GM19455 (cell line): ENCODE data around the gene DMAC2.
A peak's percentile ranks its signal among the peaks of the same experiment; 100 is the strongest.
"Not testable (repeated sequence)": the region's sequence is repeated elsewhere in the genome, so short reads cannot be mapped to it uniquely, and the experiment has no call there.

ENCODE experiments used
- ATAC-seq: cut with Tn5 transposase; IDR thresholded peaks from one replicate; pipeline ENCODE4 v1.9.1; 2021; ENCODE audit not compliant: unreplicated experiment

DMAC2 gene

DNA sequence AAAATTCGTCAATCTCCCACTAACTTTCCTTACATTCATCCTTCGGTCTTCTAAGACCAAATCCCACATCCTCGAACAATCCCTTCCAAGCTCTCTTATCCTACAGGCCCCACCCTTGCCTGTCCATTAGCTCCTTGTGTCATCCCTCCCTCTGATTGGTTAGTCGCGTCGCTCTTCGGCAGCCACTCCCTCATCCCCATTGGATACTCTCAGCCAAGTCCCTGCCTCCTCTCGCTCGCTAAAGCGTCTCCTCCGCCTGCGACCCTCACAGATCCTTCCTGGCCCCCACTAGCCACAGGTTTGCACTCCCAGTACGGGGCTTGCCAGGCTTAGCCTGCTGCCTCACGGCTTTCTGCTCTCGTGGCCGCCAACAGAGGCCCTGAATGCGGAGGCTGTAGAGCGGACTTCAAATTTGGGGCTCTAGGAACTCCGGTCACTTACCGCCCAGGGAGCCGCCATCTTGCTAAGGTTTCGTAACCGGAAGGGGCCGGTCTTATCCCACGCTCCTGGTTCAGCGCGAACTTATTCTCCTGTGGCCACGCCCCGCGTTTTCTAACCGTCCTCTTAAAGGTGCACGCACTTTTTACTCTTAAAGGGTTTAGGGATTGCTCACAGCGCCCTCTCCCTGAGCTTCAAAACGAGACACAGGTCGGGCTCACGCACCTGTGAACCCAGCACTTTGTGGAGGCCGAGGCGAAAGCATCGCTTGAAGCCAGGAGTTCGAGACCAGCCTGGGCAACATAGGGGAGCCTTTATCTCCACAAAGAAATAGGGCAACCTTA is at the start of gene DMAC2:
TSS of gene DMAC2 (minus strand) at position 472 of the 782 bp plus-strand sequence. CDS start at position 459, 13 bp downstream.
- ATAC-seq, result peak; percentile 88

DNA sequence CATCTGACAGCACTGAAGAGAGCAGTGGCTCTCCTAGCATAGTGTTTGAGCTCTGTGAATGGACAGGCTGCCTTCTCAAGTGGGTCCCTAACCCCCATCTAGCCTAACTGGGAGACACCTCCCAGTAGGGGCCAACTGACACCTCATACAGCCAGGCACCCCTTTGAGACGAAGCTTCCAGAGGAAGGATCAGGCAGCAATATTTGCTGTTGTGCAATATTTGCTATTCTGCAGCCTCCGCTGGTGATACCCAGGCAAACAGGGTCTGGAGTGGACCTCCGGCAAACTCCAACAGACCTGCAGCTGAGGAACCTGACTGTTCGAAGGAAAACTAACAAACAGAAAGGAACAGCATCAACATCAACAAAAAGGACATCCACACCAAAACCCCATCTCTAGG is 47.2 kb upstream of the DMAC2 start:
- ATAC-seq, result not testable (repeated sequence)

DNA sequence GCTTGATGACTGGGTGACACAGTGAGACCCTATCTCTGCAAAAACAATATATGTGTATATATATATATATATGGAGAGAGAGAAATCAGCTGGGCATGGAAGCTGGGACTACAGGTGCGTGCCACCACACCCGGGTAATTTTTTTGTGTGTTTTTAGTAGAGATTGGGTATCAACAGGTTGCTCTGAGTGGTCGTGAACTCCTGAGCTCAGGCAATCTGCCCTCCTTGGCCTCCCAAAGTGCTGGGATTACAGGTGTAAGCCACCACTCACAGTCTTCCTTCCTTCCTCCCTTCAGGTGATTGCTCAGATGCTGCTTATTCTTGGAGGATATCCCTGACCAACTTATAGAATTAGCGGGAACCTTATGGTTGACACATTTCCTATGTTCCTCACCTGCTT is 45.1 kb upstream of the DMAC2 start:
- ATAC-seq, result no peak

DNA sequence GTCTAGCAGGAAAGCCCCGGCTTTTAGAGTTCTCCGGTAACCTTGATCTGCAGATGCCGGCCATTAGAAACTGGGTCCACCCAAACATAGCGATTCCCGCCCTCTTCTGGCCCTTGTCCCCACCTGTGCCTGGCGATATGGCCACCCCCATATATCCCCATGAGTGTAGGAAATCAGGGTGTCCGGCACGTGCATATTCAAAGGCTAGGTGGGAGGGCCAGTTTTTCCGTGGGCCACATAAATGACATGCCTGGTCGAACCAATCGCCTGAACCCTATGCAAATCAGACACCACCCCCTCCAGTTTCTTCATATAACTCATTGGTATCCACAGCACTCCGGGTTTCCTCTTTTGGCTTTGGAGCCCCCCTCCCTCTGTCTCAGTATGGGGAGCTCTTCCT is 40.6 kb upstream of the DMAC2 start:
- no peak for ATAC-seq

DNA sequence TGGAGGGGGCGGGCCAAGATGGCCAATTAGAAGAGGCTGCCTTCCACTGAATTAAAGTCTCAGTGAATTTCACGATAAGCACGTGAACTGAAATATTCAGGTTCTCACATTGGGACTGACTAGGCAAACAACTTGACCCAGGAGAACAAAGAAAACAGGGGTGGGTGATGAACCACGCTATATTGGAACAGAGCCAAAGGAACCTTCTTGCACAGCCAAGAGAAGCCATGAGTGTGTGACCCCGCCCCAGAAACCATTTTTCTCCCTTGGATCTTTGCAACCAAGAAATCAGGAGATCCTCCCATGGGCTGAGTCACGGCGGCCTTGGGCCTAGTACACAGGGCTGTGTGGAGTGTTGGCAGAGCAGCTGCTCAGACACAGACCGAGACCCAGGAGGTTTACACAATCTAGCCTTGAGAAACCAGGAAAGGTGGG is 40.1 kb upstream of the DMAC2 start:
- no peak for ATAC-seq

DNA sequence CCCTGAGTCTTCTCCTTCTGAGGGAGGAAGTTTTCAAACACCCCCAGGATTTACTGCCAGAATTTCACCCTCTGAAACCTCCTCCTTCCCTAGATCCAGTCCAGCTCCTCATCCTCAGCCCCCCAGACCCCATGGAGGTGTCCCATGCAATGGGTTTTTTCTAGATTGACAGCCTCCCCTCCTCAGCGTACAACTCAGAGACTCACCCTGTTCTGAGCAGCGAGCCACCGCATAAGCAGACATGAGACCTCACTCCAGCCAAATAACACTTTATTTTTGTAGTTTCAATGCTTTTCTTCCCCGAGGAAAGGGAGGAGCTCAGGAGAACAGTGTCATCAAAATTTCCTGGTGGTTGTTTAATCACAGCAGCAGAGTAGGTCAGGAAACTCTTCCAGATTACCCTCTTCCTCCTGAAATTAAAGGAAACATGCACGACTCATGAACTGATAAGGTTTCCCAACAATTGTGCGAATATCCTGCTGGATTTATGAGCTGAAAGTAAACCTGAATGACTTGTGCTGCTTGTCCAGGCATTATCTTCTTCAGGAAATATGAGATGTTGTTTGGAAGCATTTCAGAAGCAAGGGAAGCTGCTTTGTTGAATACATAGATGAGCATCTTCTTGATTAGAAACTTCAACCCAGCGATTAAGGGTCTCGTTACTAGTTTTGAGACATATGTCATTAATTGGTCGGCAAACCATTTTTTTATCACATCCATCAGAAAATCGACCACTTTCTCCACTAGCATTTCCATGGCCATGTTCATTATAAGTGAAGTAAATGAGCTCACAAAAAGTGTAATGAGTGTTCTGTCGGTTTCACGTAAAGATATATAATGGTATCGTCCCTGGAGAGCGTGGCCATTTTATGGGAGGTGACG is 39.4 kb upstream of the DMAC2 start:
- no peak for ATAC-seq

DNA sequence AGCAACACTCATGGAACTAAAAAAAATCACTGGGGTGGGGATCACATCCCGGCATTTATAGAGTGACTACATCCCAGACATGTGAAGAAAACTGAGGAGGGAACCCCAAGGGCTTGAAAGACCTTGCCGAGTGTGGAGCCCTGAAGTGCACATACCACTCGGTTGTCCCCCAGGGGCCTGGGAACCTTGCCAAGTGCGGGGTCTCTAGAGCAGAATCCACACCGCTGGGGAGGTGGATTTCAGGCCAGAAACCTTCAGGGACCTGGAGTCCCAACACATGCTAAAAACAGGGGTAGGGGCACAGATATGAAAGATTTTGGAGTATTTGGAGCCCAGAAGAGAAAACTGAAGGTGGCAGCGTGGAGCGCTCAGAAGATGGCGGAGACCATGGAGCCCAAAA is 38.5 kb upstream of the DMAC2 start:
- ATAC-seq, result no peak

DNA sequence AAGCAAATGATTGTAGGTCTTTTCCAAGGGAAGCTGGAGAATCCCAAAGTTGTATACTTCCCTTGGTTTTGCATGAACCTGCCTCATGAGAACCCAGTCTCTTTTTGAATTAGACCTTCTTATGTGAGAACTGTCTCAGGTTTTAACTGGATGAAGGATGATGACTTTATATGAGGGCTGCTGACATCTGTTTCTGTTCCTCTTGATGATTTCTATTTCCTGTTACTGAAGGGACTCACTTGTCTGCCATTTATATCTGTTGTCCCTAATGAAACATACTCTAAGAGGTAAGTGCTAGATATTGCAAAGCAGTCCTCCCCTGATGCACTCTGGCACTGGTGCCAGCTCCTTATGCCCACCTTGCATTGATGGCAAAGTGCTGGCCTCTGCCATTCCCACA is 36.9 kb upstream of the DMAC2 start:
- ATAC-seq, result no peak

DNA sequence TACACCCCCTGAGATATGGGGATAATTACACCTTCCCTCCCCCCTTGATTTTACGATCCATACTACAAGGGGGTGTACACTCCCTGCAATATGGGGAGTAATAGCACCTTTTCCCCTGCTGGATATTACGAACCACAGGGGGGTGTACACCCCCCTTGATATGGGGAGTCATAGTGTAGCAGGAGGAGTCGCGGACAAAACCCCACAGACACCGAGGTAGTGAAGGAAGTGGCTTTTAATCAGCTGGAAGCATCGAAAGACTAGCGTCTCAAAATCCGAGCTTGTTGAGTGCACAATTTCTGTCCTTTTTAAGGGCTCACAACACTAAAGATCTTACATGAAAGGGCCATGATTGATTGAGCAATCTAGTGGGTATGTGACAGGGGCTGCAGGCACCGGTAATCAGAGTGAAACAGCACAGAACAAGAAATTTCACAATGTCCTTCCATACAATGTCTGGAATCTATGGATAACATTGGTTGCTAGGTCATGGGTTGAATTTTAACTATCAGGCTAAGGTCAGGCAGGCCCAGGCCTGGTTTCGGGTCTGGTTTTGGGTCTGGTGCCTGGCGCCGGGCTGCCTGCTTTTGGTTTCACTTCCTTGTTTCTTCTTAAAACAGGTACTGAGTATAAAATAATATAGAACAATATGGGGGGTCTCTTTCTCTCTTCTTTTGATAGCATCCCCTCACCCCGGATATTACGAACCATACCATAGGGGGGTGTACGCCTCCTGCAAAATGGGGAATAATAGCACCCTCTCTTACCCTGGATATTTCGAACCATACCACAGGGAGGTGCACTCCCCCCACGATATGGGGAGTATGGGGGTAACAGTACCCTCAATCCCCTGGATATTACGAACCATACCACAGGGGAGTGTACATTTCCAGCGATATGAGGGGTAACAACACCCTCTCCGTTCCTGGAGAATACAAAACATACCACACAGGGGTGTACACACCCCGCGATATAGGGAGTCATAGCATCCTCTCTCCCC is 23.8 kb upstream of the DMAC2 start:
- ATAC-seq, result not testable (repeated sequence)

DNA sequence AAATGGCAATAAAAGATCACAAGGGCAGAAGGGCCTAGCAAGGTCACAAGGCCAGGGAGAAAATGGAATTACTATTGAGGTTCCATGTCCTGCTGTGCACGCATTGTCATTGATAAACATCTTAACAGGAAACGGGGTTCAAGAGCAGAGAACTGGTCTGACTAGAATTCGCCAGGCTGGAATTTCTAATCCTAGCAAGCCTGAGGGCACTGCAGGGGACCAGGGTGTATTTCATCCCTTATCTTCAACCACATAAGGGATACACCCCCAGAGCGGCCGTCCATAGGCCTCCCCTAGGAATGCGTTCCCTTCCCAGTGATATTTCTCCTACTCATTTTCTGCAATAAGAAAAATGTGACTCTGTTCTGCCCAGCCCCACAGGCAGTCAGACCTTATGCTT is 22.8 kb upstream of the DMAC2 start:
- no peak for ATAC-seq

DNA sequence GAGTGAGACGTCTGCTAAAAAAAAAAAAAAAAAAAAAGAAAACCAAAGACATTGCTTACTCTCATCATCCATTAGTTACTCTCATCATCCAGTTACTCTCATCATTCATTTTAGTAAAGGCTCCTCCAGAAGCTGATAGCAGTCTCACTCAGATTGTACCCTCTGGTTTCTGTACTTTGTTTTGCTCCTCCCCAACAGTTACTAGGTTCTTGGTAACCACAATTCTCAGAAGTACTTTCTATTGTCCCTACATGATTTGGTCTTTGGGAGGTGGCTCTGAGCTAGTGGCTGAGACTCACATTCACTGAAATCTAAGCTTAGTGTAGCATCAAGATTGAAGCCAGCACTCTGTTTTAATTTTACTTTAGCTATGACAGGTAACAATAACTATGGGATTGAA is 17.5 kb upstream of the DMAC2 start:
- ATAC-seq, result peak; percentile 69

DNA sequence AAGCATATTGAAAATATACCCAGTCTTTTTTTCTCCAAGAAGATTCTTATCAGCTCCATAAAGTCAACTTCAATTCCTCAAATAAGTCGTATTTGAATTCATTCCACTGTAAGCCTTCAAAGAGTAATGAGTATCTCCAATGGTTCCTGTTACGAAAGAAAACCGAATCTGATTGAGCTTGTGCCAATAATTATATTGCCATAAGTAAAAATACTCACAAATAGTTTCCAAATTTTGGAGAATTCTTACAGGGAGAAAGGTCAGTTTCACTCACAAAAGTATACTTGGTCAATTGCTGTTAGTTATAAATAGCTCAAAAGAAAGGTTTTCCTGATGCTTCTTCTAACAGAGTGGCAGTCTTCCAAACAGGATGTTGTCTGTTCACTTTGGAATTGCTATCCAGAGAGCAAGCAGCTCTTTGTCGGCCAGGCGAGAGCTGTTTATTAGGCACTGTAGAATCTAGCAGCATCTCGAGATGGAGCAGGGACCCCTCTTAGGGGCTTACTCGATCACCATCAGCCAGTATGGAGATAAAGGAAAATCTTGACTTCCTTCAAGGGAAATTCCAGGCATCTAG is 16.7 kb upstream of the DMAC2 start:
- ATAC-seq, result no peak

DNA sequence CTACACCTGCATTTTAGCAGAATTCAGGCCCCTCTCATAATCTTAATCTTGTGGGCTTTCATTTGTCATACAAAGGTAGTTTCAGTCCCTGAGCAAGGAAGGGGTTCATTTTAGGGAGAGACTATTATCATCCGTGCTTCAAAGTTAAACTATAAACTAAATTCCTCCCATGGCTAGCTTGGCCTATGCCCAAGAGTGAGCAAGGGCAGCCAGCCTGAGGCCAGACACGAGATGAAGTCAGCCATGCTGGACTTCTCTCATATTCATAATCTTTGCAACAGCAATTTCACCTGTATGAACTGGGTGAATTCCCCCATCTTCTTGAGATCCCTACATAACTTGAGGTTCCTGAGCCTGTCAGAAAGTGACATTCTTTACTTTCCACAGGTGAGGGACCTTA is 16.2 kb upstream of the DMAC2 start:
- ATAC-seq, result no peak

DNA sequence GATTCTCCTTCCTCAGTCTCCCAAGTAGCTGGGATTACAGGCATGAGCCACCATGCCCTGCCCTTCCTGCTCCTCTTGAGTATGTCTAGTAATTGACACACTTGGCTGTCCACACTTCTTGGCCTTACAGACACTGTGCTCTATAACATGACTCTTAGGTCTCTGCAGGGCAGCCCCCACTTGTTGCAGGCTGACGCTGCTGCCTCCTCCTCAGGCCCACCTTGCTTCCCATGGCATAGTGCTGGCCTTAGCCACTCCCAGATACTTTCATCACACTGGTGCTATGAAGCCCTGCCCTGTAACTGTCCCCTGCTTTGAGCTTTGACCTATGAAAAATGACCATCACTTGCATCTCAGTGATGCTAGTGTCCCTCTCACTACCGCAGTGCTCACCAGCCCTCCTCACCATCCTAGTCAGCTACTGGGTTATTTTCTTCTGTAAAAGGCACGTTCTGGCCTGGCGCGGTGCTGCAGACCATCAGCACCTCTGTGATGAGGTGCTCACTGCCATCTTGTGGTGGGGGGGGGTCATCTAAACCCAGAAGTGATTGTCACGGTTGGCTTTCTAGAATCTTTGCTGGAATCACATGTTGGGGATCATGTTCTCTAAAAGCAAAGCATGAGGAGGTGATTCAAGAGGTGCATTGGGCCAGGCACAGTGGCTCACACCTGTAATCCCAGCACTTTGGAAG is 13.0 kb upstream of the DMAC2 start:
- no peak for ATAC-seq

DNA sequence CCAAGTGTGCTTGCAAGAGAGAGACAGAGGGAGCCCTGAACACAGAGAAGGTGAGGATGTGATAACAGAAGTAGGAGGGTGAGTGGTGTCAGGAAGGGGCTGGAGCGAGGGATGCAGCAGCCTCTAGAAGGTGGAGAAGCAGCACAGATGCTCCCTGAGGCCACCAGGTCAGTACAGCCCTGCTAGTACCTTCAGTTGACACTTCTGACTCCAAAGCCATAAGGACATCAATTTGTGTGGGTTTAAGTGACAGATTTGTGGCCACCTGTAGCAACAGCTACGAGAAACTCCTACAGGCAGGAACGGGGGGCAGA is 10.1 kb upstream of the DMAC2 start:
- no peak for ATAC-seq

DNA sequence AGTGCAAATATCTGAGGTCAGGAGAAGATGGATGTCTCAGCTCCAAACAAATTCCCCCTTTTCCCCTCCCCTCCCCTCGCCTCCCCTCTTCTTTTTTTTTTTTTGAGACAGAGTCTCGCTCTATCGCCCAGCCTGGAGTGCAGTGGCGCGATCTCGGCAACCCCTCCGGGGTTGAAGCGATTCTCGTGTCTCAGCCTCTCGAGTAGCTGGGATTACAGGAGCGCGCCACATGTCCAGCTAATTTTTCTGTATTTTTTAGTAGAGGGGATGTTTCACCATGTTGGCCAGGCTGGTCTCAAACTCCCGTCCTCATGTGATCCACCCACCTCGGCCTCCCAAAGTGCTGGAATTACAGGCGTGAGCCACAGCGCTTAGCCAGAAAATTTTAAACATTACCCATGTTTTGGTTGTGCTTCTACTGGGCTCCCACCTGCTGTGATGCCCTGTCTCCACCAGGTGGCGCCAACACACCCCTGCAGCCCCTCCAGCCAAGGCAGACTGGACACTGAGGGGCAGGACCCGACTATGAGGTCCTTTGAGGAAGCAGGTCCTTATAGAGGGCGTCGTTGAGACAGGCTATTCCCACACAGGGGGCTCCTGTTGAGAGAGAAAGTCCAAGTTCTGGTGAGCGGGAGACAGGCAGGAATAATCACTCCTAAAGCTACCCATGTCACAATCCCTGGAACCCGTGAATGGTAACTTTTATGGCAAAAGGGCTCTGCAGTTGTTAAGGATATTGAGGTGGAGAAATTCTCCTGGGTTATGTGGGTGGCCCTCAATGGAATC is 9.6 kb upstream of the DMAC2 start:
- no peak for ATAC-seq

DNA sequence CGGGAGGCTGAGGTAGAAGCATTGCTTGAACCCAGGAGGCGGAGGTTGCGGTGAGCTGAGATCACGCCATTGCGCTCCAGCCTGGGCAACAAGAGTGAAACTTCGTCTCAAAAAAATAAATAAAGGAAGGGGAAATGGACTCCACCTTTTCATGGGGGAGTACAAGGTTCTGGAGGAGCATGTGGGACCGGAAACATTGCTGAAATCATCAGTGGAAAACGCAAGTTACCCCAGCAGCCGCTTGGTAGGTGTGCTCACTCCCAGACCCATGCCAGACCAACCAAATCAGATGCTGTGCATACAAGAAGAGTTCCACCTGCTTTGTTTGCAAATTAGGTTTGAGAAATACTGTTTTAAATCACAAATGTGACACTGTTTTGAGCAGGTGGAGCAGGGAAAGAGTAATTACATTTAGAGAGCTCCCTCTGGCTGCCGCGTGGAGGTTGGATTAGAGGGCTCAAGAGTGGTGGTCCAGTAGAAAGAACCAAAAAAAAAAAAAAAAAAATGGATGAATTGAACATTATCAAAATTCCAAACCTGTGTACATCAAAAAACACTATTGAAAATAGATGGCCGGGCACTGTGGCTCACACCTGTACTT is 8.1 kb upstream of the DMAC2 start:
- ATAC-seq, result no peak

DNA sequence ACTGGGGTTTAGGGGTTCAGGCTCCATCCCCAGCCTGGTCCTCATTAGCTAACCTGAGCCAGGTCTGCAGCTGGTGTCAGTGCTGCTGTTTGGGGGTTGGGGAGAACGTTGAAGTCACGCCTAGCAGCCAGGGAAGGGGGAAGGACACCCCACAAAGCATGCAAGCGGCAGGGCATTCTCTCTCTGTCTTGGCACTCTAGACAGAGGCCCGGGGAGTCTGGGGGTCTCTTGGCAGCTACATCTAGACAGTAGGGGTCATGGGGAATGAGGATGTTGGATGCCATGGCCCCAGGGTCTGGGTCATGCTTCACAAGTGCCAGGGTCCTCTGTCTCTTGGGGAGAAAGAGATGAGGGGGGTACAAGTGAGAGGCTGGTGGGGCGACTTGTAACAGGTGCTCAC is 5.9 kb upstream of the DMAC2 start:
- no peak for ATAC-seq
